Kidney (tissue), 14 donors: ENCODE results near the gene DDO. TPM values are rescaled to one million over a fixed set of nuclear protein-coding genes. Genes with fewer than 3 reads are reported as not detected.
"Not testable (repeated sequence)": the region's sequence is repeated elsewhere in the genome, so short reads cannot be mapped to it uniquely, and the experiment has no call there.

Experiments used
- DNase-seq, 5 donors: peaks; one replicate each; pipeline ENCODE4 v3.0.0-alpha.2; 2013 to 2020
- FAIRE-seq: peaks from 2 replicates; lab custom pipeline; 2012; peaks lifted over from hg19 to GRCh38; lab: Jason Lieb, UNC
- H3K27ac ChIP-seq, 2 donors: one replicate each; pipeline ENCODE4 v1.7.0; 2013; ENCODE audit warnings: low read depth in 2 of 2, low read length in 2 of 2, inconsistent platforms in 1 of 2
- H3K27me3 ChIP-seq: one replicate; pipeline ENCODE4 v1.7.1; 2013; ENCODE audit warnings: low read length, inconsistent platforms; ENCODE audit not compliant: control insufficient read depth, insufficient read depth
- H3K36me3 ChIP-seq, 3 donors: one replicate each; pipeline versions ENCODE4 v1.7.0 to v1.7.1; 2013; ENCODE audit warnings: low read length in 3 of 3, control low read depth in 1 of 3, inconsistent platforms in 1 of 3; ENCODE audit not compliant: insufficient read depth in 3 of 3, control insufficient read depth in 2 of 3
- H3K4me1 ChIP-seq, 3 donors: one replicate each; pipeline versions ENCODE4 v1.7.0 to v1.7.1; 2013; ENCODE audit warnings: low read length in 3 of 3, inconsistent platforms in 1 of 3, low read depth in 1 of 3; ENCODE audit not compliant: control insufficient read depth in 2 of 3, insufficient read depth in 2 of 3
- H3K4me3 ChIP-seq, 3 donors: one replicate each; pipeline versions ENCODE4 v1.7.0 to v1.8.1; 2013; ENCODE audit warnings: low read length in 3 of 3, control low read depth in 1 of 3, inconsistent platforms in 1 of 3
- H3K9ac ChIP-seq, 3 donors: one replicate each; pipeline versions ENCODE4 v1.7.0 to v1.7.1; 2013; ENCODE audit warnings: low read length in 3 of 3, control low read depth in 1 of 3, inconsistent platforms in 1 of 3
- H3K9me3 ChIP-seq, 3 donors: one replicate each; pipeline versions ENCODE4 v1.7.0 to v1.7.1; 2013; ENCODE audit warnings: low read length in 3 of 3, control low read depth in 1 of 3, inconsistent platforms in 1 of 3; ENCODE audit not compliant: control insufficient read depth in 2 of 3, insufficient read depth in 1 of 3
- intact Hi-C: fragments of 100-400 bp; cut with DNase I; formaldehyde crosslinking; loops from one replicate; pipeline ENCODE4 v1.11.1; 2022
- polyA plus RNA-seq: library from polyadenylated mRNA; stranded (reverse); fragments of 350-450 nt; fragmentation: Illumina TruSeq; extraction: RNeasy Lipid Tissue Mini Kit (QIAGEN cat#74804); gene quantifications from one replicate; pipeline ENCODE4 v1.2.3, GENCODE V29; 2014; ENCODE audit warnings: low read depth, low replicate concordance; ENCODE audit not compliant: insufficient read depth
- total RNA-seq: library from RNA; stranded (reverse); fragmentation: NEBNext Ultra II Directional; extraction: Animal tissue kit (Norgen Biotek cat#: 25700); gene quantifications from one replicate; pipeline ENCODE4 v1.2.1, GENCODE V29; 2021
- TF ChIP-seq, protein P1 (sequence below): IDR thresholded peaks from 3 replicates; pipeline ENCODE4 v1.5.1; 2012; ENCODE audit warnings: mild to moderate bottlenecking, moderate library complexity, borderline replicate concordance; ENCODE audit not compliant: insufficient read depth; ENCODE audit errors: extremely low read depth
- donor health status: control.
- donor health status: control.
- donor health status: control.
- donor health status: control.
- donor health status: control.
- donor health status: DM: yes; HTN: yes; CAD: no.
- donor health status: Normal renal cell carcinoma (clear cell type).

Gene DDO
- total and polyA plus RNA-seq, 2 donors from 2014 or later = 3.6 to 13.4 TPM

DNA sequence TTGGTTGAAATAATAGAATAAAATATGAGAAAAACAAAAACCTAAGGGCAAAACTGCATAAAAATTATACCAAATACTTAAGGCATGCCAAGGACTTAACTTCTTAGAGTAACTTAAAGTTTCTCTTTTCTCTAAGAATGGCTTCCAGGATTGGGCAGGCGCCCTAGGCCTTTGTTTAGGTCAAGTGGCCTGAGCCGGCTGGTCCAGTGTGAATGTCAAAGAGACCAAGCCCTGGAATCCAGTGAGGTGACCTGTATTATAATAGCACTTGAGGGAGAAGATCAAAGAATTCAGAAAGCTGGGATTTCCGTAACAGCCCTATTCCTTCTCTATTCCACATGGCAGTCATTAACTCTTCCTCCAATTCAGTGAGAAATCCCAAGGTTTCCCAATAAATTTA lies 63.8 kb downstream of the DDO start:
- no peak overlapping the region for H3K4me3 ChIP-seq
- no peak overlapping the region for H3K9ac ChIP-seq
- no peak for FAIRE-seq
- H3K36me3 ChIP-seq = no peaks in the 10 kb centered on the region
- H3K4me1 ChIP-seq = peaks cover 3 to 19% (median 6%) of the 10 kb centered on the region in 3 donors
- DNase-seq = peak in 1 of 5 donors; percentile 24
- intact Hi-C loops = no loop called here
- no peaks in the 10 kb centered on the region for H3K27me3 ChIP-seq
- H3K27ac ChIP-seq = no peak overlapping the region
- H3K9me3 ChIP-seq = no peaks in the 10 kb centered on the region
- TF ChIP-seq, protein P1, sequence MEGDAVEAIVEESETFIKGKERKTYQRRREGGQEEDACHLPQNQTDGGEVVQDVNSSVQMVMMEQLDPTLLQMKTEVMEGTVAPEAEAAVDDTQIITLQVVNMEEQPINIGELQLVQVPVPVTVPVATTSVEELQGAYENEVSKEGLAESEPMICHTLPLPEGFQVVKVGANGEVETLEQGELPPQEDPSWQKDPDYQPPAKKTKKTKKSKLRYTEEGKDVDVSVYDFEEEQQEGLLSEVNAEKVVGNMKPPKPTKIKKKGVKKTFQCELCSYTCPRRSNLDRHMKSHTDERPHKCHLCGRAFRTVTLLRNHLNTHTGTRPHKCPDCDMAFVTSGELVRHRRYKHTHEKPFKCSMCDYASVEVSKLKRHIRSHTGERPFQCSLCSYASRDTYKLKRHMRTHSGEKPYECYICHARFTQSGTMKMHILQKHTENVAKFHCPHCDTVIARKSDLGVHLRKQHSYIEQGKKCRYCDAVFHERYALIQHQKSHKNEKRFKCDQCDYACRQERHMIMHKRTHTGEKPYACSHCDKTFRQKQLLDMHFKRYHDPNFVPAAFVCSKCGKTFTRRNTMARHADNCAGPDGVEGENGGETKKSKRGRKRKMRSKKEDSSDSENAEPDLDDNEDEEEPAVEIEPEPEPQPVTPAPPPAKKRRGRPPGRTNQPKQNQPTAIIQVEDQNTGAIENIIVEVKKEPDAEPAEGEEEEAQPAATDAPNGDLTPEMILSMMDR = no peak

DNA sequence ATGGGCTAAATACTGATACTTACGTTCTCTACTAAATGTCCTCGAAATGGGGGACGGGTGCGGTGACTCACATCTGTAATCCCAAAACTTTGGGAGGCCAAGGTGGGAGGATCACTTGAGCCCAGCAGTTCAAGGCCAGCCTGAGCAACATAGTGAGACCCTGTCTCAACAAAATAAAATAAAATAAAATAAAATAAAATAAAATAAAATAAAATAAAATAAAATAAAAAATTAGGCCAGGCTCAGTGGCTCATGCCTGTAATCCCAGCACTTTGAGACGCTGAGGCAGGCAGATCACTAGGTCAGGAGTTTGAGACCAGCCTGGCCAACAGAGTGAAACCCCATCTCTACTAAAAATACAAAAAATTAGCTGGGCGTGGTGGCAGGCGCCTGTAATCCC lies 64.8 kb downstream of the DDO start:
- H3K9me3 ChIP-seq, H3K27ac ChIP-seq, H3K4me3 ChIP-seq, H3K27me3 ChIP-seq, FAIRE-seq, H3K36me3 ChIP-seq, intact Hi-C loops, H3K9ac ChIP-seq, DNase-seq: not testable (repeated sequence)
- peaks cover 2 to 18% (median 6%) of the 10 kb centered on the region in 3 donors for H3K4me1 ChIP-seq

DNA sequence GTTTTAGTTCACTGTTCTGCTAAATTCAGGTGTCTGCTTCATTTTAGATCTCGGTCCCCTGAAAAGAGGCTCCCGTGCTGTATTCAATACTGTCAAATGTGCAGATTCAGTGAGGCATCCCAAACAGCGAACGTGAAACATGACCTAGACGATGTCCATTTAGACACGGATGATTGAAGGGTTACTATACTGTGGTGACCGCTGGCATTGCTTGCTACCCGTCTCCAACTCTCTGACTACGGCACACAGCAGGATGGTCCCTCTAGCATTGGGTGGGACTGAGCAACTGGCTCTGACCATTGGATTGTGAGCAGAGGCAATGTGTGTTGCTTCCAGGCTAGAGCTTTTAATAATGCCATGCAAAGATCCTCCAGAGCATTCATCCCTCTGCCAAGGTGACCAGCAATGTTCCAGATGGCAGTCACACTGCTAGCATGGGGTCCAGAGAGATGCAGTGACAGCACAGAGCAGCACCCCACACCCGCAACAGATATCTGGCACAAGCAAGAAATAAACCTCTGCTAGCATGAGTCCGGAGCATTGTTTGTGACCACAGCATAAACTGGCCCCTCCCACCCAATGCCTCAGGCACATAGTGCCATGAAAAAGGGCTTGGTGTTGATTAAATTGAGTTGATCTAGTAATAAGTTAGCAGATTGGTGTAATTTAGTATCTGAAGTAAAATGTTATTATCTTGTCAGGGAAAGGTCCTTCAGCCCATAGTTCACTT lies 66.2 kb downstream of the DDO start:
- H3K36me3 ChIP-seq = no peaks in the 10 kb centered on the region
- intact Hi-C loops = no loop called here
- H3K4me3 ChIP-seq = no peak overlapping the region
- H3K9me3 ChIP-seq = no peaks in the 10 kb centered on the region
- FAIRE-seq (no peak), DNase-seq (peak in 2 of 5 donors; percentile 58 to 66)
- H3K27me3 ChIP-seq = no peaks in the 10 kb centered on the region
- TF ChIP-seq, protein P1 = no peak
- no peak overlapping the region for H3K27ac ChIP-seq
- H3K9ac ChIP-seq = no peak overlapping the region
- peaks cover 0 to 11% (median 6%) of the 10 kb centered on the region in 3 donors for H3K4me1 ChIP-seq

DNA sequence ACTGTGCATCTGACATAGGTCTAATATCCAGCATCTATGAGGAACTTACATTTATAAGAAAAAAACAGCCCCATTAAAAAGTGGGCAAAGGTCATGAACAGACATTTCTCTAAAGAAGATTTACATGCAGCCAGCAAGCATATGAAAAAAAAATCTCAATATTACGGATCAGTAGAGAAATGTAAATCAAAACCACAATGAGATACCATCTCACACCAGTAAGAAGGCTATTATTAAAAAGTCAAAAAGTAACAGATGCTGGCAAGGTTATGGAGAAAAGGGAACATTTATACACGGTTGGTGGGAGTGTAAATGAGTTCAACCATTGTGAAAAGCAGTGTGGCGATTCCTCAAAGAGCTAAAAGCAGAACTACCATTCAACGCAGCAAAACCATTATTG lies 70.3 kb downstream of the DDO start:
- no peaks in the 10 kb centered on the region for H3K9me3 ChIP-seq
- DNase-seq (no peak), FAIRE-seq (no peak)
- H3K36me3 ChIP-seq = no peaks in the 10 kb centered on the region
- peaks cover 0 to 6% (median 0%) of the 10 kb centered on the region in 3 donors for H3K4me1 ChIP-seq
- H3K4me3 ChIP-seq = no peak overlapping the region
- intact Hi-C loops = no loop called here
- TF ChIP-seq, protein P1 = no peak
- no peak overlapping the region for H3K27ac ChIP-seq
- no peaks in the 10 kb centered on the region for H3K27me3 ChIP-seq
- H3K9ac ChIP-seq = no peak overlapping the region
